CD4-positive, alpha-beta T cell treated with Interleukin-10 for 1 hour (primary cell): ENCODE measurements around the gene TAOK1.
A peak's percentile ranks its signal among the peaks of the same experiment; 100 is the strongest.
"Not testable (repeated sequence)": the region's sequence is repeated elsewhere in the genome, so short reads cannot be mapped to it uniquely, and the experiment has no call there.

ENCODE experiments used
- DNase-seq: peaks from one replicate; pipeline ENCODE4 v3.0.0-alpha.2; 2020

TAOK1 gene

DNA sequence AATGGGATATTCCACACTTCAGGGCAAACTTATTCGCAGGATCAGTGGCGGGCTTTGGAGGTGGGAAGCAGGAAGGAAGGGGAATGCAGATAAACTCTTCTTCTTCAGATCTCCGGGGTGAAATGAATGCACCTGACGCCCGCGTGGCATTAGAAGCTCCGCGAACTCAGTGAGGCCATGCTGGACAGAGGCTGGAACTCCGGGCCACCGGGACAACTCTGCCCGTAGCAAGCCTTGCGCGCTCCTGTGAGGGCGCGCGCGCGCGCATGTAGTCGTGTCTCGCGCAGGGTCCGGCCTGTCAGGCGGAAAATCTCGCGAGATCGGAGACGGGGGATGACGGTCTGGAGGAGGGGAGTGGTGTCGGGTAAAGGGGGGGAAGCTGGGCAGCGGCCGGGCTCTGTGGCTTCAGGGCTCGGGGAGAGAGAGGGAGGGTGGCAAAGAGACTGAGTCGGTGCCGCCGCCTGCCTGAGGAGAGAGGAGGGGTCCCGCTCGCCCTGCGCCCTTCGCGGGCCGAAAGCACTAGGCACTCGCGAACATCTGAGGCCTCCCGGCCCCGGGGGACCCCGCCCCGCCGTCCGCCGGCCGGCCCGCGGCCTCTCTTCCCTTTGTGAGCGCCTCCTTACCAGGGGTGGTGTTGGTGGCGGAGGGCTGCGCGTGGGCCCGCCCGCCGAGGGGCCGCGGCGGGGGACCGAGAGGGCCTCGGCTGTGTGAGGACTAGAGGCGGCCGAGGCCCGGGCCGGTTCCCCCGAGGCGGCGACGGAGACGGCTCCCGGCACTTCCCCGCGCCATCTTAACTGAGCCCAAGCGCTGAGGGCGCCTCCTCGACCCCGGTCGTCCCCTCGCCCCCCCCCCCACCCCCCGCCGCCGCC, at the start of gene TAOK1:
Gene TAOK1, plus strand, starts transcription at position 382 of the 869 bp plus-strand sequence. CDS start 61,186 bp downstream, outside the sequence.
- peak; percentile 98 for DNase-seq

DNA sequence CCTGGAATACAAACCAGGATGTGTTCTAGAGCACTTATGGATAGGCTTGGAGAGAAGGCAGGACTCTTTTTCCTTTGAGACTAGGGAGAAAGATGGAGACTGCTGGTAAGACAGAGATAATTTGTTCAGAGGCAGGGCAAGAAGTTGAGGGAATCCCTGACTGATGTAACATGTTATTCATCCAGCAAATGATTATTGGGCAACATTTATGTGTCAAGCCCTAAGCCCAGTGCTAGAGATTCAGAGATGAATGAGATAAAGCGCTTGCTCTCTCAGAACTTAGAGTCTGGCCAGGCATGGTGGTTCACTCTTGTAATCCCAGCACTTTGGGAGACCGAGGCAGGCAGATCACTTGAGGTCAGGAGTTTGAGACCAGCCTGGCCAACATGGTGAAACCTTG, 48.4 kb upstream of the TAOK1 start:
- no peak for DNase-seq

DNA sequence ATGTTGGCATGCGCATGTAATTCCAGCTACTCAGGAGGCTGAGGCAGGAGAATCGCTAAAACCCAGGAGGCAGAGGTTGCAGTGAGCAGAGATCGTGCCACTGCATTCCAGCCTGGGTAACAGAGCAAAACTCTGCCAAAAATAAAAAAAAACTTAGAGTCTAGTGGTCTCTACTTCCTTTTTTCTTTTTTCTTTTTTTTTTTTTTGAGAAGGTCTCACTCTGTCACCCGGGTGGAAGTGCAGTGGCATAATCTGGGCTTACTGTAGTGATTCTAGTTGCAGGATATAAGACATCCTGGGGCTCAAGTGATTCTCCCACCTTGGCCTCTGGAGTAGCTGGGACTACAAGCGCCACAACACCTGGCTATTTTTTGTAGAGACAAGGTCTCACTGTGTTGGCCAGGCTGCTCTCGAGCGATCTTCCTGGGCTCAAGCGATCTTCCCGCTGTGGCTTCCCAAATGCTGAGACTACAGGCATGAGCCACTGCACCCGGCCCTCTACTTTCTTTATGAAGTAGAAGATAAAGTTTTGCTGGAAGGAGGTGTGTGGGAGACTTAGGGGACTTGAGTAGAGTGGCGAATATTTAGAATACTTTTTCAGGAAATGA, 47.9 kb upstream of the TAOK1 start:
- DNase-seq = no peak

DNA sequence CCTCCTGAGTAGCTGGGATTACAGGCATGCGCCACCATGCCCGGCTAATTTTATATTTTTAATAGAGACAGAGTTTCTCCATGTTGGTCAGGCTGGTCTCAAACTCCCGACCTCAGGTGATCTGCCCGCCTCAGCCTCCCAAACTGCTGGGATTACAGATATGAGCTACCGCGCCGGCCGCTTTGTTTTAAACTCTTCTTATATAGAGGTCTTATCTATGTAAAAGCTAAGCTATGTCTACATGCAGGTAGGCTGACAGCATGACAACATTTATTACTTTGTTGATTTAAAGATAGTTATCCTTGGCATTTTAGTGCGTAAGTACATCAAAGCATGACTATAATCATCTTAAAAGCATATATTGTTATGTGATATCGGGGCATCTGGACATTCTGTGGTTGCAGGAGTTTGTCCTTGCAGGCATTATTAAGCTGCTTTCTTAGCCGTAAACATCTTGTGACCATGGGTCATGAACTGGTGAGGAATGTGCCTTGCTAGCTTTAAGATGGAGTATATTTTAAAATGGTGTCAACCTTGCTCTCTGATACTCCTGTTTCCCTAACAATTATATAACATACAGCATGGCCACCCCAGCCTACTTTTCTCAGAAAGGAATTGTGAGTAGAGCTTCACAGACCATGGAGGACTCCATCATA, 45.8 kb upstream of the TAOK1 start:
- DNase-seq = no peak

DNA sequence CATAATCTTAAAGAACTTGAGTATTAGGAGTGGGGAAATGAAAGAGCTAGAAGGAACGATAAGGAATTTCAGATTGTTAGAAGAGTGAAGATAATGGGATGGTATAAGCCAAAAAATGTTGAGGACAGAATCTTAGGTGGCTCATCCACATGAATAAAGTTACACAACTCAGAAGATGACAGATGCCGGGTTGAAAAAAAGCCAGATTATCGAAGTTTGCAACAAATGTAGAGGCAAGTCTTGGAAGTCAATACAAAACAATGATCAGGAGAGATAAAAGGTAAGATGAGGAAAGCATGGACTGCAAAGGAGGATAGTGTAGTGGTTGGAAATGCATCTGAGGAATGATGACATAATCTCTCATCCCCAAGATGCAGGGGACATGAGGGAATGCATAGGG, 45.1 kb upstream of the TAOK1 start:
- no peak for DNase-seq

DNA sequence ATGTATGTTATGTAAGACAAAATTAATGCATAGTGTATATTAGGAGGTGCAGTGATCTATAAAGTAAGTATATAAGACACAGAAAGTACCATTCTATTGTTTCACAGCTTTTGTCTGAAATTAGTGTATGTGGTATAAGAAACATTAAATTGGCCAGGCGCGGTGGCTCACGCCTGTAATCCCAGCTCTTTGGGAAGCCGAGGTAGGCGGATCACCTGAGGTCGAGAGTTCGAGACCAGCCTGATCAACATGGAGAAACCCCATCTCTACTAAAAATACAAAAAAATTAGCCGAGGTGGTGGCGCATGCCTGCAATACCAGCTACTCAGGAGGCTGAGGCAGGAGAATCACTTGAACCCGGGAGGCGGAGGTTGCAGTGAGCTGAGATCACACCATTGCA, 44.7 kb upstream of the TAOK1 start:
- not testable (repeated sequence) for DNase-seq

DNA sequence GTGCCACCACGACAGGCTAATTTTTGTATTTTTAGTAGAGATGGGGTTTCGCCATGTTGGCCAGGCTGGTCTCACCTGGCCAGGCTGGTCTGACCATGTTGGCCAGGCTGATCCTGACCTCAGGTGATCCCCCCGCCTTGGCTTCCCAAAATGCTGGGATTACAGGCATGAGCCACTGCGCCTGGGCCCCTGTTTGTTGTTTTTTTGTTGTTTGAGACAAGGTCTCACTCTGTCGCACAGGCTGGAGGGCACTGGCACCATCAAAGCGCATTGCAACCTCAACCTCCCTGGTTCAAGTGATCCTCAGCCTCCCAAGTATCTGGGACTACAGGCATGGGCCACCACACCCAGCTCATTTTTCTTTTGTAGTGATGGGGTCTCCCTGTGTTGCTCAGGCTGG, 43.7 kb upstream of the TAOK1 start:
- DNase-seq = no peak

DNA sequence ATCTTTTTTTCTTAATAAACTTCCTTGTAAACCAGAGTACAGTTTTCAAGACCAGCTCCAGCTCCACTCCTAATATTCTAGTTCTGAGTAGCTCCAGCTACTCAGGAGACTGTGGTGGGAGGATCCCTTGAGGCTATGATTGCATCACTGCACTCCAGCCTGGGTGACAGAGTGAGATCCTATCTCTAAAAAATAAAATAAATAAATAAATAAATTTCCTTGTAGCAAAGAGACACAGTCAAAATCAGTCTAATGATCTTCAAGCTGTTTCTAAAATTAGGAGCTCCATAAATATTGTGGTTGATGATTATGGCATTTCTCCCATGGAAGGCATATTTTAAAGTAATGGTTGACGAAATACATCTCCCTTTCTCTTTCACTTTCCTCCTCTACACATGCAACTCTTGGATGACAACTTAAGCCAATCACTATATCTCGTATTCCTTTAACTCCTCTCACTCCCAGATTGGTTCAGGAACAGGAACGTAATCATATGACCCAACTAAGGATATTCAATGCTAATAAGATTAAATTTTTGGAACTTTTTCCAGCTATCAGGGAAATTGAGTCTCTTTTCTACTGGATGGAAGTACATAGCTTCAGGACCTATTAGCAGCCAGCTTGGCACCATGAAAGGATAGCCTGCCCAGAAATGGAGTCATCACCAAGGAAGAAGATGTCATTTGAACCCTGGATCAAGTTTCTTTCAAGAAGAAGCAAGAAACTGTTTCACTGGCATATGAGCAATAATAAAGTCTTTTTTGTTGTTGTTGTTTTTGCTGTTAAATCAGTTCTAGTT, 42.1 kb upstream of the TAOK1 start:
- DNase-seq = no peak

DNA sequence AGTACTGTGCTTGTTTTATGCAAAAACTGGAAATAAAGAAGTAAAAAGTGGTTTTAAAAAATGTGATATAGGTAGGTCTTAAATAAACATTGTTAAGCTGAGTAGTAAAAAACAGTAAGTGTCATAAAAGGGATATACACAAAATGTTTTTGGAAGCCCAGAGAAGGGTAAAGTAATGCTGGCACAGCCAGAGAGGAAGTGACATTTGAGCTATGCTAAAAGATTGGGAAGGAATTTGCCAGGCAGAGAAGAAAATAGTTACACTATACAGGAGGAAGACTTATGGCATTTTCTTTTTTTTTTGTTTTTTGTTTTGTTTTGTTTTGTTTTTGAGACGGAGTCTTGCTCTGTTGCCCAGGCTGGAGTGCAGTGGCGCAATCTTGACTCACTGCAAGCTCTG, 40.8 kb upstream of the TAOK1 start:
- no peak for DNase-seq

DNA sequence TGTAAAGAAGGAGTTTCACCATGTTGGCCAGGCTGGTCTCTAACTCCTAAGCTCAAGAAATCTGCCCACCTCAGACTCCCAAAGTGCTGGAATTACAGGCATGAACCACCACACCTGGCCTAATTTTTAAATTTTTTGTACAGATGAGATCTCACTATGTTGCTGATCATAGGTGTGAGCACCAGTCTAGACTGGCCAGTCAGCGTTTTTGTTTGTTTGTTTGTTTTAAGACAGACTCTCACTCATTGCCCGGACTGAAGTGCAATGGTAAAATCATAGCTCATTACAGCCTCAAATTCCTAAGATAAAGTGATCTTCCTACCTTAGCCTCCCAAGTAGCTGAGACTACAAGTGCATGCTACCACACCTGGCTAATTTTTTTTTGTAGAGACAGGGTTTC, 38.0 kb upstream of the TAOK1 start:
- no peak for DNase-seq

DNA sequence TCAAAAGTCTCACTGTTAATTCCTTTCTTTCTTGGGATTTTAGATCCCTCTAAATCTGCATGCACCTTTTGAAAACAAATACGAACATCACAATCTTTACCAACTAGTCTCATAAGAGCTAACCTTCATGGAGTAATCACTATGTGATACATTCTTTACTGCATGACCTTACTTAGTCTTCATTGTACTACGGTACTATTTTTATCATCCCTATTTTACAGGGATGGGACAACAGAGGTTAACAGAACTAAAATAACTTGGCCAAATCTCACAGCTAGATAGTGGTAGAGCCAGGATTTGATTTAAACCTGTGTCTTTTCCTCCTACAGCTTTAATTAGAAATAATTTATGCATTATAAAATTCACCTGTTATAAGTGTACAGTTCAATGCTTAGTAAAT, 32.9 kb upstream of the TAOK1 start:
- no peak for DNase-seq

DNA sequence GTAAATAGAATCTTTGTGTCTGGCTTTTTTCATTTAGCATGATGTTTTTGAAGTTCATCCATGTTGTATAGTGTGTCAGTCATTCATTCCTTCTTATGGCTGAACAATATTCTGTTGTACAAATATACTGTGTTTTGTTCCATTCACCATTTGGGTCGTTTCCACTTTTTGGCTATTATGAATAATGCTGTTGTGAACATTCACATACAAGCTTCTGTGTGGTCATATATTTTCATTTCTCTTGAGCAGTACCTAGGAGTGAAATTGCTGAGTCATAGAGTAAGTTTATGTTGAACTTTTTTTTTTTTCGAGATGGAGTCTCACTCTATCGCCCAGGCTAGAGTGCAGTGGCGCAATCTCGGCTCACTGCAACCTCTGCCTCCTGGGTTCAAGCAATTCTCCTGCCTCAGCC, 32.3 kb upstream of the TAOK1 start:
- DNase-seq = no peak

DNA sequence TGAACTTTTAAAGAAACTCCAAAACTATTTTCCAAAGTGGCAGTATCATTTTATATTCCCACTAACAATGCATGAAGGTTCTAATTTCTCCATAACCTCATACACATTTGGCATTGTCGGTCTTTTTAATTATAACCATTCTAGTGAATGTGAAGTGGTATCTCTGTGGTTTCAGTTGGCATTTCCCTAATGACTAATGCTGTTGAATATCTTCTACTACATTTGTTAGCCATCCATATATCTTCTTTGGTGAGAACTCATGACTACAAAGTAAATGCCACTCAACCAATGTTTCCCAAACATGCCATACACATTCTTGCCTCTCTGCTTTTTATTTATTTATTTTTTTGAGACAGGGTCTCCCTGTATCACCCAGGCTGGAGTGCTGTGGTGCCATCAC, 31.7 kb upstream of the TAOK1 start:
- no peak for DNase-seq

DNA sequence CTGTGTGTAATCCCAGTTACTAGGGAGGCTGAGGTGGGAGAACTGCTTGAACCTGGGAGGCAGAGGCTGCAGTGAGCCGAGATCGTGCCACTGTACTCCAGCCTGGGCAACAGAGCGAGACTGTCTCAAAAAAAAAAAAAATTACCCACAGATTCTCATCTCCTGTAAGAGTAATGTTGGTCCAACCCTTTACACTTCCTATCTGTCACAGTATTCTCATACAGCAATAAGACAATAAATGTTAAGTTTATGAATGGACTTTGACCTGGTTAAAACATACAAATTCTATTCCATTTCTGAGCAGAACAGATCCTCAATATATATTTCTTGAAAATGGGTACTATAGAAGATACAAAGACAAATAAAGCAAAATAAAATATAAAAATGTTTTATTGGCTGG, 30.4 kb upstream of the TAOK1 start:
- DNase-seq = no peak

DNA sequence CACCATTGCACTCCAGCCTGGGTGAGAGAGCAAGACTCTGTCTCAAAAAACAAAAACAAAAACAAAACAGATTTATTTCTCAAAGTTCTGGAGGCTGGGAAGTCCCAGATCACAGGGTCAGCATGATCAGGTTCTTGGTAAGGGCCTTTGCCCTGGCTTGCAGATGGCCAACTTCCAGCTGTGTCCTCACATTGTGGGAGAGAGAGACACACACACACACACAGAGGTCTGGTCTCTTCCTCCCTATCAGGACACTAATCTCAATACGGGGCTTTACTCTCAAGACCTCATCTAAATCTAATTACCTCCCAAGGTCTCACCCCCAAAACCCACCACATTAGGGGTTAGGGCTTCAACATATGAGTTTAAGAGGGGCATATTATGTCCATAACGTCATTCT, 26.4 kb upstream of the TAOK1 start:
- DNase-seq = no peak

DNA sequence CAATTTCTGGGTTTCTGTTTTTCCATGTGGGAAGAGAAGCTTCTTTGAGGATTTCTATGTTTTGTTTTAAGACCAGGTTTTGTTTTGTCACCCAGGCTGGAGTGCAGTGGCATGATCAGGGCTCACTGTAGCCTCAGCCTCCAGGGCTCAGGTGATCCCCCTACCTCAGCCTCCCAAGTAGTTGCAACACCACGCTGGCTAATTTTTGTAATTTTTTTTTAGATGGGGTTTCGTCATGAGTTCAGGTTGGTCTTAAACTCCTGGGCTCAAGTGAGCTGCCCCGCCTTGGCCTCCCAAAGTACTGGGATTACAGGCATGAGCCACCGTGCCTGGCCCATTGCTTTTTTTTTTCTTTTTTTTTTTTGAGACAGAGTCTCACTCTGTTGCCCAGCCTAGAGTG, 25.5 kb upstream of the TAOK1 start:
- no peak for DNase-seq

DNA sequence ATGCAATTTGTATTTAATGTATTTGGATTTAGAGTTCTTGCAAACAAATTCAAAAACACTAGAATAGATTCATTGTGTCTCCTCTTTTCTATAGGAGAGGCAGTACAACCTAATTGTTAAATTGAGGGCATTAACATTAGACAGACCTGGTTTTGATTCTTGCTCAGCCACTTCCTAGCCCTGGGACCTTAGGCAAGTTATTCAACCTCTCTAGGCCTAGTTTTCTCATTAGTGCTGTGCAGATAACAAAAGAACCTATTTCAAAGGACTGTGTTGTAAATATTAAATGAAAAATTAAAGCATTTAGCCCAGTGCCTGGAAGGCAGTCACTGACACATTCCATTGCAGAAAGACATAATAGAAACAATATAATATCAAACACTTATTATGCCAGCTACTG, 22.0 kb upstream of the TAOK1 start:
- no peak for DNase-seq

DNA sequence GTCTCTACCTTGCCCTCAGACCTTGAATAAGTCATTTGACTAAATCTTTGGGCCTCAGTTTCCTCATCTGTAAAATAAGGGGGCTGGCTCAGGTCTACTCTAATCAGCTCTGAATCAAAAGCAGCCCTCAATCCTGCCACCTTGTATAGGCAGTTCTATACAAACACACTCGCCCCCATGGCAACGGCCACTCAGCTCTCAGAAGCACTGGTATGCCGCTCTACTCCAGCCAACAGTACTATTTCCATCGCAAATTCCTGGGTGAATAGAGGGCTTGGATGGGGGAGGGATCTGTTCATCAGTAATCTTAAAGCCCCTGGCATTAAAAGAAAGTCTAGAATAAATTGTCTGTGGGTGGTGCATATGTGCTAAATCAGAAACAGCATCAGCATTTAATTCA, 21.2 kb upstream of the TAOK1 start:
- no peak for DNase-seq

DNA sequence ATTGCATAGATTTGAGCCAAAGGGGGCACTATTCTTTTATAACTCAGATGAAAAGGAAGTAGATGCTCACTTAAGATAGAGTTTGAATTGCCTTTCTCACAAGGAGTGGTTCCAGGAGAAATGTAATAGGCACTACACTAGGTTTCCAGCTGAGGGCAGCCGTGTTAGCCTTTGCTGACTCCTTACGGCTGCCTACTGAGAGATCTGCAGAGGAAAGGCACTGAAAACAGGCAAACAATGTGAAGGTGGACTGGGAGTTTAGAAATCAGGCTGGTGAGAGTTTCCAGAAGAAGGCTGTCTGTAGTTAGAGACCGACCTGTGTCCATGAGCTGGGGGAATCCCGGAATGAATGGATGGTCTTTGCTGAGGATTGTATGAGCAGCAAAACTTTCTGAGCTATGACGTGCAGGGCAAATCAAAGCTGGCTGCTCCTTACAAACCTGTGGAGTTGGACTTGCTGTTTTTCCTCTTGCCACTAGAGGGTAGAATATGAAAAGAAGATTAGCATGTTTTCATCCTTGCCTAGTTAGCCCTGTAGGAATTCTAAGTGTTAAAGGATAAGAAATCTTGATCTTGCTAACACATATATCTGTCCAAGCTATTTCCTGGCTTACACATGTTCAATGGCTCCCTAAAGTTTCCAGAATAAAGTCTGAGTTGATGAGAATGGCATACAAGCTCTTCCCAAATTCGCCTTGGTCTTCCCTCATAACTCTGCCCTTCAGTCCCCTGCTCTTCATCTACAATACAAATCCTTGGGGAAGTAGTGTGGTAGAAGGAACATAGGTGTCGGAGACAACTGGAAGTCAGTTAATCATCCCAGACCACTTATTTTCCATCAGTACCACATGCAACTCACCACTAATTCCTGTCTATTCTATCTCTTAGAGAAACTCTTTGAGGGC, 20.1 kb upstream of the TAOK1 start:
- peak; percentile 73 for DNase-seq

DNA sequence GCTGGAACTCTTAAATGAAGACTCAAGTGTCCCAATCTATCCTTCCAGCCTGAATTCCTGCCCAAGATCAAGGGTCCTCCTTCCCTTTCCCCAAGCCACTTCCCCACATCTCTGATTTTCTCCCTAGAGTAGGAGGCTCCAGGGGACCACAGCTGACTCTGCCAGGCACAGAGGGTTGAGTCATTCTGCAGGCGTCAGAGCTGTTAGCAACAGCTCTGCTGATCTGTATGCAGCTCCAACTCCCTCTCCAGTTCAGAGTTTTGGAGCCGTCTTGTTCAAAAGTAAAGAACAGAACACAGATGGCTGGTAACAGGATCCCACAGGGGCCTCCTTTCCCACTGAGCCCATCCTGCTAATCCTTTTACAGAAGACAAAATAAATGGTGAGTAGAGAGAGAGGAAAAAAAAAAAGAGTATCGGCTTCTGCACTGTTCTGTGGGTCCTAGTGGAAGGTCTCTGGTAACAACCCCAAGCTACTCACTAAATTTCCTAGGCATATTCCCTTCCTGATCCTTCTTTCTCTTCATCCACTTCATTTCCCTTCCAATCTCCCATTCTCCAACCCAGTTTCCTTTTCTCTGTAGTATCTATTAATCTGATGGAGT, 13.4 kb upstream of the TAOK1 start:
- no peak for DNase-seq

DNA sequence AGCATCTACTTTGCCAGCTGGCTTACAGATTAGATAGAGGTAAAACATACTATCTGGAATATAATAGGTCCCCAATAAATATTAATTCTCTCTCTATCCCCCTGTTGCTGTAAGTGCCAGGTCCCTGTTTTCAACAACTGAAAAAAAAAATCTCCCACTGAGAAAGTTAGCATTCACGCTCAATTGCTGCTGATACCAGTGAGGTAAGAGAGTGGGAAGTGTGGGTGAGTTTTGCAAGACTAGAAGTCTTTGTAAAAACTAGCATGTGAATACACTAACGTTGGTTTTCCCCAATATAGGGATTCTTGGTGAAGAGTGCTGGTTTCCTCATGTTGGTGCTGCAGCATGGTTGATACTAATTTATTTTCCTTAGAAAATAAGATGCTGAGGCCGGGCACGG, 11.7 kb upstream of the TAOK1 start:
- DNase-seq = no peak
